PC-9 (cell line): ENCODE measurements around the gene MYH14. TPM values are rescaled to one million over a fixed set of nuclear protein-coding genes. Genes with fewer than 3 reads are reported as not detected.

Source experiments
- BruUV-seq: library from RNA; stranded (reverse); fragments of 400-500 nt; replicated peaks from 2 replicates; lab custom pipeline; 2021; lab: Mats Ljungman, UMichigan
- CTCF ChIA-PET: fragments of 300-600 bp; sonication (Branson Sonifier 250); formaldehyde crosslinking; loops from one replicate; lab custom pipeline; 2022; ENCODE audit warnings: antibody characterized with exemption; lab: Charles Lee
- POLR2A ChIA-PET: fragments of 300-600 bp; sonication (Branson Sonifier 250); formaldehyde crosslinking; loops from one replicate; lab custom pipeline; 2022; ENCODE audit warnings: antibody characterized with exemption; ENCODE audit not compliant: unreplicated experiment; lab: Charles Lee
- DNase-seq, 2 experiments: peaks; one replicate each; pipeline versions ENCODE4 v3.0.0 to v3.0.0-alpha.2; 2015 to 2022; ENCODE audit warnings: mixed read lengths in 1 of 2
- H2AFZ ChIP-seq: fragments of 200-600 bp; sonication (generic); 2 replicates; pipeline ENCODE4 v1.8.1; 2017; ENCODE audit warnings: antibody characterized with exemption
- H3F3A ChIP-seq: fragments of 200-600 bp; sonication (generic); 2 replicates; pipeline ENCODE4 v1.8.1; 2017; ENCODE audit warnings: antibody characterized with exemption, mild to moderate bottlenecking, low read depth; ENCODE audit not compliant: insufficient read depth
- H3K27ac ChIP-seq: fragments of 200-600 bp; sonication (generic); 2 replicates; pipeline ENCODE4 v1.6.1; 2016; ENCODE audit warnings: mixed run types
- H3K27me3 ChIP-seq: fragments of 200-600 bp; sonication (generic); 2 replicates; pipeline ENCODE4 v1.6.1; 2016; ENCODE audit warnings: low read depth, mixed run types; ENCODE audit not compliant: insufficient read depth
- H3K36me3 ChIP-seq: fragments of 200-600 bp; sonication (generic); 2 replicates; pipeline ENCODE4 v1.6.1; 2016; ENCODE audit warnings: low read depth, mixed run types
- H3K4me1 ChIP-seq: fragments of 200-600 bp; sonication (generic); replicated peaks from 2 replicates; pipeline ENCODE4 v1.6.1; 2016; ENCODE audit warnings: mixed run types; ENCODE audit not compliant: insufficient read depth
- H3K4me2 ChIP-seq: fragments of 200-600 bp; sonication (generic); 2 replicates; pipeline ENCODE4 v1.6.1; 2017; ENCODE audit warnings: mixed run types
- H3K4me3 ChIP-seq: fragments of 200-600 bp; sonication (generic); 2 replicates; pipeline ENCODE4 v1.6.1; 2016; ENCODE audit warnings: mixed run types
- H3K79me2 ChIP-seq: fragments of 200-600 bp; sonication (generic); 2 replicates; pipeline ENCODE4 v1.6.1; 2017; ENCODE audit warnings: low read depth, mixed run types
- H3K9me2 ChIP-seq: fragments of 200-600 bp; sonication (generic); 2 replicates; pipeline ENCODE4 v1.8.1; 2017; ENCODE audit warnings: mild to moderate bottlenecking; ENCODE audit not compliant: insufficient read depth
- H3K9me3 ChIP-seq: fragments of 200-600 bp; sonication (generic); 2 replicates; pipeline ENCODE4 v1.8.1; 2016; ENCODE audit warnings: low read depth; ENCODE audit not compliant: insufficient read depth
- H4K20me1 ChIP-seq: fragments of 200-600 bp; sonication (generic); 2 replicates; pipeline ENCODE4 v1.8.1; 2017; ENCODE audit not compliant: insufficient read depth
- CTCF ChIP-seq: fragments of 200-600 bp; sonication (generic); conservative IDR thresholded peaks from 2 replicates; pipeline ENCODE4 v1.6.1; 2017; ENCODE audit warnings: mixed run types, antibody characterized with exemption, mild to moderate bottlenecking, moderate library complexity
- EZH2 ChIP-seq: fragments of 200-600 bp; sonication (generic); IDR thresholded peaks from 2 replicates; pipeline ENCODE4 v1.8.0; 2017; ENCODE audit warnings: antibody characterized with exemption, low read depth
- intact Hi-C: fragments of 100-400 bp; cut with micrococcal nuclease; formaldehyde crosslinking; loops from one replicate; pipeline ENCODE4 v1.10.0; 2022; ENCODE audit not compliant: unreplicated experiment
- total RNA-seq: library from RNA; stranded (reverse); gene quantifications from 2 replicates; pipeline ENCODE4 v1.2.3, GENCODE V29; 2021

Gene MYH14
- total RNA-seq, 1 experiment from 2014 or later = 115 TPM

GRCh38 chr19:50252111-50252886, 48.9 kb downstream of the MYH14 start:
- Histone ChIP-seq H2AFZ (no peak overlapping the region), H3K9me2 (no peaks in the 10 kb centered on the region), H3K27ac (no peak overlapping the region), H3K4me3 (no peak overlapping the region), H3K36me3 (peaks cover 48% of the 10 kb centered on the region), H3K27me3 (no peaks in the 10 kb centered on the region), H3K4me2 (no peak overlapping the region), H3K4me1 (no peaks in the 10 kb centered on the region), H3F3A (0 out of 2 replicates have a peak, but pooled peaks cover 7% of the 10 kb centered on the region), H3K9me3 (peaks cover 7% of the 10 kb centered on the region; the same call in 1 of the 2 replicates), H4K20me1 (peaks cover 5% of the 10 kb centered on the region), H3K79me2 (no peaks in the 10 kb centered on the region)
- BruUV-seq = no TSS peak
- intact Hi-C loops = no loop called here
- TF ChIP-seq EZH2 (no peak), CTCF (peak; percentile 91)
- ChIA-PET POLR2A (no interaction called here), CTCF (interaction anchor here (0.7 kb wide), 1 partner anchor 85 kb away, joined by 3 read pairs; no protein-coding TSS in a partner anchor)
- no peak for DNase-seq

GRCh38 chr19:50252887-50253268, 49.5 kb downstream of the MYH14 start:
- CTCF ChIA-PET = interaction anchor here (0.7 kb wide), 1 partner anchor 86 kb away, joined by 3 read pairs; no protein-coding TSS in a partner anchor
- no peaks in the 10 kb centered on the region for H3K27me3 ChIP-seq
- H3K4me2 ChIP-seq = no peak overlapping the region
- TF ChIP-seq CTCF (no peak), EZH2 (no peak)
- H2AFZ ChIP-seq = no peak overlapping the region
- intact Hi-C loops = no loop called here
- POLR2A ChIA-PET = no interaction called here
- no peak overlapping the region for H3K27ac ChIP-seq
- no peak overlapping the region for H3K4me3 ChIP-seq
- no TSS peak for BruUV-seq
- DNase-seq = no peak
- H4K20me1 ChIP-seq = peaks cover 5% of the 10 kb centered on the region
- H3K9me3 ChIP-seq = peaks cover 7% of the 10 kb centered on the region; the same call in 1 of the 2 replicates
- no peaks in the 10 kb centered on the region for H3K4me1 ChIP-seq
- 0 out of 2 replicates have a peak, but pooled peaks cover 9% of the 10 kb centered on the region for H3F3A ChIP-seq
- no peaks in the 10 kb centered on the region for H3K9me2 ChIP-seq
- H3K79me2 ChIP-seq = no peaks in the 10 kb centered on the region
- peaks cover 48% of the 10 kb centered on the region for H3K36me3 ChIP-seq

- Histone ChIP-seq H3K4me3 (no peak overlapping the region), H3K27me3 (no peaks in the 10 kb centered on the region), H2AFZ (no peak overlapping the region), H3K27ac (no peak overlapping the region), H4K20me1 (peaks cover 5% of the 10 kb centered on the region), H3K9me3 (peaks cover 7% of the 10 kb centered on the region; the same call in 1 of the 2 replicates), H3K4me1 (no peaks in the 10 kb centered on the region), H3K4me2 (no peak overlapping the region), H3K79me2 (no peaks in the 10 kb centered on the region), H3F3A (0 out of 2 replicates have a peak, but pooled peaks cover 9% of the 10 kb centered on the region), H3K36me3 (peaks cover 52% of the 10 kb centered on the region), H3K9me2 (no peaks in the 10 kb centered on the region)
- TF ChIP-seq CTCF (no peak), EZH2 (no peak)
- ChIA-PET POLR2A (no interaction called here), CTCF (no interaction called here)
- no peak for DNase-seq
- intact Hi-C loops = no loop called here
- no TSS peak for BruUV-seq
Observed at GRCh38 chr19:50255115-50255514, 51.7 kb downstream of the MYH14 start.
